HepG2 (cell line): ENCODE data around the gene RBCK1. TPM values are rescaled to one million over a fixed set of nuclear protein-coding genes. Genes with fewer than 3 reads are reported as not detected.
"Not testable (repeated sequence)": the region's sequence is repeated elsewhere in the genome, so short reads cannot be mapped to it uniquely, and the experiment has no call there.

Experiments
- ATAC-seq: fragments of 200-7000 bp; cut with Tn5 transposase; 3 replicates; pipeline ENCODE4 v1.9.1; 2020; ENCODE audit warnings: mild to moderate bottlenecking, moderate library complexity
- BruUV-seq: library from RNA; stranded (reverse); fragments of 400-500 nt; replicated peaks from 2 replicates; lab custom pipeline; 2021; lab: Mats Ljungman, UMichigan
- CTCF ChIA-PET: fragments of 300-600 bp; formaldehyde crosslinking; extraction: SDS; loops from one replicate; lab custom pipeline; 2021; ENCODE audit warnings: low total read pairs, inconsistent platforms, low intra/inter-chr PET ratio; lab: Yijun Ruan, JAX
- POLR2A ChIA-PET: fragments of 350-600 bp; sonication (Branson Sonifier 250); formaldehyde crosslinking; loops from one replicate; lab custom pipeline; 2020; ENCODE audit warnings: antibody characterized with exemption, inconsistent platforms; lab: Yijun Ruan, JAX
- DNase-seq: peaks from one replicate; pipeline ENCODE4 v3.0.0-alpha.2; 2015; ENCODE audit warnings: low spot score
- FAIRE-seq: peaks from 3 replicates; lab custom pipeline; 2011; peaks lifted over from hg19 to GRCh38; lab: Jason Lieb, UNC
- H2AFZ ChIP-seq: one replicate; pipeline ENCODE4 v1.6.1; 2011; ENCODE audit warnings: low read length, inconsistent platforms
- H3K27ac ChIP-seq: fragments of 300-600 bp; 3 replicates; pipeline ENCODE4 v1.8.0; 2011; ENCODE audit warnings: mixed run types, mild to moderate bottlenecking, mixed read lengths, low read length, inconsistent platforms; ENCODE audit not compliant: insufficient read depth; ENCODE audit errors: extremely low read length
- H3K27me3 ChIP-seq, 2 experiments: fragments of 200-600 bp in 1 of 2; 2 replicates in 1 of 2; 3 replicates in 1 of 2; pipeline versions ENCODE4 v1.6.0 to v1.8.0; 2011; ENCODE audit warnings: low read length in 2 of 2, mild to moderate bottlenecking in 2 of 2, moderate library complexity in 2 of 2, inconsistent platforms in 1 of 2; ENCODE audit not compliant: insufficient read depth in 2 of 2, control insufficient read depth in 1 of 2
- H3K36me3 ChIP-seq, 2 experiments: fragments of 200-600 bp in 1 of 2; replicated peaks in 1 of 2; 2 replicates in 1 of 2; 3 replicates in 1 of 2; pipeline versions ENCODE4 v1.5.1 to v1.8.0; 2011; ENCODE audit warnings: low read length in 2 of 2, inconsistent platforms in 1 of 2; ENCODE audit not compliant: insufficient read depth in 2 of 2, control insufficient read depth in 1 of 2
- H3K4me1 ChIP-seq: 2 replicates; pipeline ENCODE4 v1.5.1; 2012; ENCODE audit warnings: low read length, inconsistent platforms; ENCODE audit not compliant: insufficient read depth
- H3K4me2 ChIP-seq: 2 replicates; pipeline ENCODE4 v1.6.0; 2011; ENCODE audit warnings: low read depth, low read length, inconsistent platforms
- H3K4me3 ChIP-seq, 3 experiments: fragments of 200-600 bp in 1 of 3; sonication (generic), shearing (Covaris generic) in 1 of 3; replicated peaks in 1 of 3; 2 replicates each; pipeline ENCODE4 v1.5.1; 2011 to 2016; ENCODE audit warnings: low read length in 3 of 3, inconsistent platforms in 2 of 3, low read depth in 2 of 3, mild to moderate bottlenecking in 2 of 3, control low read depth in 1 of 3, mixed read lengths in 1 of 3; ENCODE audit not compliant: insufficient read depth in 1 of 3
- H3K79me2 ChIP-seq: one replicate; pipeline ENCODE4 v1.6.1; 2011; ENCODE audit warnings: low read length, inconsistent platforms; ENCODE audit not compliant: insufficient read depth
- H3K9ac ChIP-seq: 2 replicates; pipeline ENCODE4 v1.6.0; 2011; ENCODE audit warnings: mild to moderate bottlenecking, low read depth, low read length, inconsistent platforms; ENCODE audit not compliant: insufficient read depth
- H3K9me3 ChIP-seq: 2 replicates; pipeline ENCODE4 v1.5.1; 2012; ENCODE audit warnings: mild to moderate bottlenecking, low read length
- H4K20me1 ChIP-seq: 2 replicates; pipeline ENCODE4 v1.6.0; 2011; ENCODE audit warnings: inconsistent platforms, mild to moderate bottlenecking, low read length, moderate library complexity; ENCODE audit not compliant: insufficient read depth
- ARNTL ChIP-seq: sonication (generic); formaldehyde crosslinking; IDR thresholded peaks from 2 replicates; pipeline ENCODE4 v1.4.0; 2020; ENCODE audit warnings: mild to moderate bottlenecking, missing genetic modification reagents
- HNF4G ChIP-seq, 2 experiments: sonication (generic) in 1 of 2; formaldehyde crosslinking in 1 of 2; IDR thresholded peaks; 2 replicates each; pipeline versions ENCODE4 v1.4.0 to v1.6.1; 2011 to 2020; ENCODE audit warnings: borderline replicate concordance in 2 of 2, low read depth in 2 of 2, mild to moderate bottlenecking in 2 of 2, low read length in 1 of 2, missing genetic modification reagents in 1 of 2, moderate library complexity in 1 of 2
- ZNF34 ChIP-seq: sonication (generic); formaldehyde crosslinking; IDR thresholded peaks from 2 replicates; pipeline ENCODE4 v1.4.0; 2020; ENCODE audit warnings: mild to moderate bottlenecking, missing genetic modification reagents, borderline replicate concordance
- ZNF720 ChIP-seq: sonication (generic); formaldehyde crosslinking; IDR thresholded peaks from 2 replicates; pipeline ENCODE4 v1.4.0; 2020; ENCODE audit warnings: missing genetic modification reagents
- WGBS: methylation state at CpG from one replicate; pipeline ENCODE4 v1.1.6; 2017; ENCODE audit warnings: low lambda C conversion rate; 5-methylcytosine and 5-hydroxymethylcytosine counted together
- in situ Hi-C: cut with HindIII; loops from 2 replicates; pipeline ENCODE4 v1.10.0; 2017; ENCODE audit warnings: low pct_unique_long_range_greater_than_20kb; ENCODE audit not compliant: extremely low pct_ligation_motif_present
- intact Hi-C: fragments of 100-400 bp; cut with micrococcal nuclease; formaldehyde crosslinking; loops from one replicate; pipeline ENCODE4 v1.10.0; 2022; ENCODE audit not compliant: unreplicated experiment
- polyA plus RNA-seq, 8 experiments: library from polyadenylated mRNA; depleted of rRNA in 3 of 8; stranded (reverse) in 7 of 8; unstranded in 1 of 8; fragments of >200 nt; fragmentation: Illumina TruSeq in 4 of 8; extraction: Trizol in 4 of 8; gene quantifications; 2 replicates each; pipeline versions ENCODE4 v1.2.1 to v1.2.3, GENCODE V29; 2011 to 2016; ENCODE audit warnings: low read depth in 4 of 8, missing spikeins in 1 of 8, mixed read lengths in 1 of 8; ENCODE audit not compliant: insufficient read depth in 1 of 8
- total RNA-seq, 5 experiments: library from RNA; depleted of rRNA; stranded (reverse); fragments of >200 nt; fragmentation: Illumina TruSeq; extraction: Trizol; gene quantifications; 2 replicates each; pipeline ENCODE4 v1.2.3, GENCODE V29; 2016; ENCODE audit warnings: low read depth in 1 of 5
- TF ChIP-seq, protein P1 (sequence below): sonication (generic); formaldehyde crosslinking; IDR thresholded peaks from 2 replicates; pipeline ENCODE4 v1.5.0; 2020; ENCODE audit warnings: mild to moderate bottlenecking, missing genetic modification reagents

Gene RBCK1
- total and polyA plus RNA-seq, 2 of the 13 experiments (the other 11 are each of a cell fraction or from before 2014, with no cell fraction given) = 149 to 215 TPM

DNA sequence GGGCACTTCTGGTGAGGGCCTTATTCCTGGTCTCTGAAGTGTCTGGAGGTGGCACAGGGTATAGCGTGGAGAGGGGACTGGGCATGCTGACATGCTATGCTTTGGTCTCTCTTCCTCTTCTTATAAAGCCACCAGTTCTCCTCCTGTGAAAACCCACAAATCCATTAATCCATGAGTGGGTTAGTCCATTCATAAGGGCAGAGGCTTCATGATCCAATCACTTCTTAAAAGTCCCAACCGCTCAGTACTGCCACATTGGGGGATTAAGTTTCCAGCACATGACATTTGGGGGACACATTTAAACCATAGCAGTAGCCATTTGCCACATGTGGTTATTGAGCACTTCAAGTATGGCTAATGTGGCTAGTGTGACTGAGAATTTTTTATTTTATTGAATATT, 31.3 kb upstream of the RBCK1 start (continued):
- TF ChIP-seq ARNTL (CRISPR knock-in tag) (no peak), HNF4G (IDR thresholded peaks at IDR 0.05; ENCODE audit: borderline replicate concordance, low read depth, low read length) (no peak), HNF4G (CRISPR knock-in tag; IDR thresholded peaks at IDR 0.05; ENCODE audit: borderline replicate concordance, low read depth) (no peak), ZNF720 (CRISPR knock-in tag) (no peak)

DNA sequence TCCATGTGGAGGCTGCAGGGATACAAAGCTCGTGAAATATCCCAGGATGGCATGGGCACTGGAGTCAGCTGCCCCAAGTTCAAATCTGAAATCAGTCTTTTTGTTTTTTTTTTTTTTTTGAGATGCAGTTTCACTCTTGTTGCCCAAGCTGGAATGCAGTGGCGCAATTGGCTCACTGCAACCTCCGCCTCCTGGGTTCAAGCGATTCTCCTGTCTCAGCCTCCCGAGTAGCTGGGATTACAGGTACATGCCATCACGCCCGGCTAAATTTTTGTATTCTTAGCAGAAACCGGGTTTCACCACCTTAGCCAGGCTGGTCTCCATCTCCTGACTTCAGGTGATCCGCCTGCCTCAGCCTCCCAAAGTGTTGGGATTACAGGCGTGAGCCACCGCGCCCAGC, 30.5 kb upstream of the RBCK1 start:
- WGBS = 92% methylated on average over 12 of the region's 12 CpGs
- H3K36me3 ChIP-seq, H3K9ac ChIP-seq, in situ Hi-C loops, BruUV-seq, H3K27me3 ChIP-seq, CTCF ChIA-PET, H4K20me1 ChIP-seq, H2AFZ ChIP-seq, DNase-seq, H3K9me3 ChIP-seq, H3K4me3 ChIP-seq, intact Hi-C loops, FAIRE-seq, H3K4me2 ChIP-seq, ATAC-seq, H3K27ac ChIP-seq: not testable (repeated sequence)
- 0 out of 2 replicates have a peak, but pooled peaks have one; percentile 30 for TF ChIP-seq ZNF34 (CRISPR knock-in tag)
- TF ChIP-seq, protein P1, sequence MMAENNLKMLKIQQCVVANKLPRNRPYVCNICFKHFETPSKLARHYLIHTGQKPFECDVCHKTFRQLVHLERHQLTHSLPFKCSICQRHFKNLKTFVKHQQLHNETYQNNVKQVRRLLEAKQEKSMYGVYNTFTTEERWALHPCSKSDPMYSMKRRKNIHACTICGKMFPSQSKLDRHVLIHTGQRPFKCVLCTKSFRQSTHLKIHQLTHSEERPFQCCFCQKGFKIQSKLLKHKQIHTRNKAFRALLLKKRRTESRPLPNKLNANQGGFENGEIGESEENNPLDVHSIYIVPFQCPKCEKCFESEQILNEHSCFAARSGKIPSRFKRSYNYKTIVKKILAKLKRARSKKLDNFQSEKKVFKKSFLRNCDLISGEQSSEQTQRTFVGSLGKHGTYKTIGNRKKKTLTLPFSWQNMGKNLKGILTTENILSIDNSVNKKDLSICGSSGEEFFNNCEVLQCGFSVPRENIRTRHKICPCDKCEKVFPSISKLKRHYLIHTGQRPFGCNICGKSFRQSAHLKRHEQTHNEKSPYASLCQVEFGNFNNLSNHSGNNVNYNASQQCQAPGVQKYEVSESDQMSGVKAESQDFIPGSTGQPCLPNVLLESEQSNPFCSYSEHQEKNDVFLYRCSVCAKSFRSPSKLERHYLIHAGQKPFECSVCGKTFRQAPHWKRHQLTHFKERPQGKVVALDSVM (CRISPR knock-in tag) = peak; percentile 73
- POLR2A ChIA-PET = interaction anchor here (1.8 to 29.0 kb wide), 3 partner anchors 15 to 52 kb away, joined by 3 to 1587 read pairs (median 909); partner anchors contain the start of genes RBCK1 and SOX12
- H3K4me1 ChIP-seq = peaks cover 57% of the 10 kb centered on the region
- H3K79me2 ChIP-seq = peaks cover 22% of the 10 kb centered on the region
